NCI-H748 (cell line): ENCODE data around the gene LYVE1.

ENCODE experiments used
- DNase-seq: peaks from one replicate; lab custom pipeline; 2025; ENCODE audit not compliant: unreplicated experiment; lab: John Stamatoyannopoulos, UW

The LYVE1 gene

GRCh38 chr11:10594407-10594806 is 25.9 kb upstream of the LYVE1 start:
- DNase-seq = no peak

DNA sequence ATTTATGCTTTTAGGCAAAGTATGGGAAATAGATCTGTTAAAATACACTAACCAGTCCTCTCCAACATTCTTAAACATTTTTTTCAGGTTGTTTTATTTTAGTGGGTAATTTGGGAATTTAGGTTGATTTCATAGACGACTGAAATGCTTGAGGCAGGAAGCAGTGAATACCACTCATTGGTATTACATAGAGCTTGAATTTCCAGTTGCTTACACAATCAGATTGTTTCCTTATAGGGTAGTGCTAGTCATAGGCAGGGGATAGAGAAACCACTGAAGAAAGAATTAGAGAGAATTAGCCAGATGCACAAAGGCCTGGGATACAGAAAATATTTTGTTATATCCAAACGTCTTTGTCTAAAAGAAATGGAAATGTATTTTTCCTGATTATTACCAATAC is 23.9 kb upstream of the LYVE1 start:
- no peak for DNase-seq

DNA sequence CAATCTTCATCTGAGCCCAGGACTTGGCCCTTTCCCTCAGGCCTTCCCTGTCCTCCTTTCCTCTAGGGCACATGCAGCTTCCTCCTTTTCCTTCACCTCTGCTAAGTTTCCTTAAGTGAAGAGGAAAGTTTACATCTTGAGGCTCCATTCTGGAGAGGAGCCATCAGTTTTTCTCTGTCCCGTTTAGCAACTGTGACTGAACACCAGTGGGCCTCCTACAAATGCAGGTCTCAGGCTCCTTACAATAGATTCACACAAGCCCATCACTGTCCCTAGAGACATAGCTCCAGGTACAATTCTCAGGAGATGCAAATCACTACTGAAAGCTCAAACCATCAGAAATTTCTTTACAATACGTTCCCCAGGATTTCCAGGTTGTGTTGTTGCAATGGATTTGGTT is 23.3 kb upstream of the LYVE1 start:
- no peak for DNase-seq

GRCh38 chr11:10590218-10590915 is 21.9 kb upstream of the LYVE1 start:
- no peak for DNase-seq

- DNase-seq = no peak
Measured at GRCh38 chr11:10588904-10589303, 20.4 kb upstream of the LYVE1 start.

- no peak for DNase-seq
Measured at GRCh38 chr11:10587995-10588394, 19.5 kb upstream of the LYVE1 start.

DNA sequence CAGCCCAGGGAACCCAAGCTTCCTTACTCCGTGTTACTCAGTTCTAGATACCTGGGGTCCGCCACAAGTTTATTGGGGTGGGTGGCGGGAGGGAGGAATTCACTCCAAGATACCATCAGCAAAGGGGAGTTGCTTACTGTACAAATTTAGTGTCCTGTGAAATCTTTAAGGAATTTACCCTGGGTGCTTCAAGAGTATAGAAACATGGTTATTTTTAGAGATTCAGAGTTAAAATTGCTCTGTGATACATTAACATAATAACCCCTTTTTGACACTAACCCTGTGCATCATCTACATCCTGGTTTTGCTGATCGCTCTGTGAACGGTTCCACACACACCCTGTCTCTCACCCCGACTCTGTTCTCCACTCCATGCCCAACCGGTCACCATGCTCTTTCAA is 18.9 kb upstream of the LYVE1 start:
- no peak for DNase-seq

GRCh38 chr11:10584071-10584501 is 15.6 kb upstream of the LYVE1 start:
- DNase-seq = no peak

DNA sequence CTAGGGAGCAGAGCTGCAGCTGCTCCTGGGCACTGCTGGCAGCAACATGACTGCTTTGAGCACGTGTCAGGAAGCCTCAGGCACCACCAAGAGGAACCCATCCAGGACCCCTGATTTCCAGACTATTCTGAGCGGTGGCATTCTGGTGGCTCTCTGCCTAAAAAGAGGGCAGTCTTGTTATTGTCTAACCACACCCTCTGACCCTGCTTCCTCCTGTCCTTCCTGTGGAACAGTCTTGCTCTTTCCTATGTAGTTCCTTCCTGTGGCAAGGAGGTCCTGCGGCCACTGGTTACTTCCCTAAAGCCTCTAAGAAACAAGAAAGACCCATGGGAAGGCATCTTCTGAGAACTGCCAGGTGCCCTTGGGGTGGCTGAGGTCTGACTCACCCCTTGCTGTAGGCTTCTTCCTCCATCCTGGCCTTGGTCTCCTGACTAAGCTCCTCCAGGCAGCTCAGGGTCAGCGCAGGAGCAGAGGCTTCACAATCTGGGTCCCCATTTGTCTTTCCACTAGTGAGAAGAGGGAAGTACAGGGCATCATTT is 13.1 kb upstream of the LYVE1 start:
- DNase-seq = no peak

- DNase-seq = no peak
Measured at GRCh38 chr11:10580623-10581022, 12.2 kb upstream of the LYVE1 start.

DNA sequence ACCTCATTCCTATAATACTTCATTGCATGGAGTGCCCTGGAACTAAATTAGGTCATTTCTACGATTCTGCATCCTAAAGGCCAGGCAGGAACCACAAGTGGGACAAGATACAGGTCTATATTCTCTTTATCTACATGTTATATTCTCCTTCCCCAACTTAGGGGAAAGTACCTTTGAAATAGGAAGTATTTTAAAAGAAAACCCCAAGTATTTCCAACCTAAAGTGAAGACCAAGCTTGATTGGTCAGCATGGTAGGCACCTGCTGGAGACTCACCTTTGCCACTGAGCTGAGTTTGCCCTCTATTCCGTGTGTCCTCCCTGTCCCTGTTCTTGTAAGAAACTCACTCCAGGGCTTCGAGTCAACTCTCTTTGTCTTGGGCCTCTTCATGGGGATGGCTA is 11.2 kb upstream of the LYVE1 start:
- no peak for DNase-seq

- DNase-seq = no peak
Measured at GRCh38 chr11:10576035-10576398, 7.6 kb upstream of the LYVE1 start.

DNA sequence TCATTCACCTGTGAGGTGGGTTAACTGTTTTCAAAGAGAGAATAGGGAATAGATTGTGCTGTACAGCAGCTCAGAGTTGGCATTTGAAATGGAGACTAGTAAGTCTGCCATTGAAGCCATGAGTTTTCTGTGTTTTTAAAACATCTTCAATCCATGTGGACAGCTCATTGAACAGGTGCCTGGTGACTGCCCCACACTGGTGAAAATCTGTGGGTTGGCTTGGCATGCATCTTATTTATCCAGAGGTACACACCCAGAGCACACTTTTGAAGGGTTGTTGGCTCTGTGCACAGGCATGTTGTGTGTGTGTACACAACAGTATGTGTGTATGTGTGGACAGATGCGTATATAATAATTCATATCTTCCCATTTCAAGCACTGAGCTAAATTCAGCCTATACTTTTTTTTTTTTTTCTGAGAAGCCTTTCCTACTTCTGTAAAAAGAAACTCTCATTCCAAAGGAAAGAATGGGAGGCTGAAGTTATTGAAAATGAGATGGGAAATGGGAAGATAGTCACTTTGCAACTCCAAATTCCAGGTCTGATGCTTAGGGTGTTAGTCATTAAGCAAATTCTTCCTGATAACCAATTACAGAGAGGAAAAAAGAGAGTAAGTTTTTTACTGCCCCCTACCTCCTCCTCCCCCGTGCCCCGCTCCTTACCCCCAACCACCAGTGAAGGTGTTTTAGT is 7.0 kb upstream of the LYVE1 start:
- DNase-seq = no peak

GRCh38 chr11:10573556-10573955 is 5.1 kb upstream of the LYVE1 start:
- DNase-seq = no peak

DNA sequence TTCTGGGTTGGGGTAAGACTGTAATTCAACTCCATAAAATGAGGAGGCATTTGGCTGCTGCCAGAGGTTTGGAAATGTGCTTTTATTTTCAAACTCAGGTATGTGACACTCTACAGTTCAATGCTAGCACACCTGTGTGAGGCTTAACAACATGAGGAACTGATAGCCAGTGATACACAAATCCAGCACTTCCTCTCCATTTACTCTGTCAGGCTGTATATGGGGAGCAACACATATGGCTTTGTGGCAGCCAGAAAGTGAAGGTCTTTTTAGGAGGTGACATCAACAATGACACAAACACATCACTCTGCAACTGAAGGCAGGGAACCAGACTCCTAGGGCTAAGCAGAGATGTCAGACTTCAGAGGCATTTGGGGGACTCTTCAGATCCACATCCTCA is 4.6 kb upstream of the LYVE1 start:
- DNase-seq = no peak

GRCh38 chr11:10572533-10572932 is 4.1 kb upstream of the LYVE1 start:
- DNase-seq = no peak

GRCh38 chr11:10567446-10567845 is 1.0 kb downstream of the LYVE1 start:
- no peak for DNase-seq

DNA sequence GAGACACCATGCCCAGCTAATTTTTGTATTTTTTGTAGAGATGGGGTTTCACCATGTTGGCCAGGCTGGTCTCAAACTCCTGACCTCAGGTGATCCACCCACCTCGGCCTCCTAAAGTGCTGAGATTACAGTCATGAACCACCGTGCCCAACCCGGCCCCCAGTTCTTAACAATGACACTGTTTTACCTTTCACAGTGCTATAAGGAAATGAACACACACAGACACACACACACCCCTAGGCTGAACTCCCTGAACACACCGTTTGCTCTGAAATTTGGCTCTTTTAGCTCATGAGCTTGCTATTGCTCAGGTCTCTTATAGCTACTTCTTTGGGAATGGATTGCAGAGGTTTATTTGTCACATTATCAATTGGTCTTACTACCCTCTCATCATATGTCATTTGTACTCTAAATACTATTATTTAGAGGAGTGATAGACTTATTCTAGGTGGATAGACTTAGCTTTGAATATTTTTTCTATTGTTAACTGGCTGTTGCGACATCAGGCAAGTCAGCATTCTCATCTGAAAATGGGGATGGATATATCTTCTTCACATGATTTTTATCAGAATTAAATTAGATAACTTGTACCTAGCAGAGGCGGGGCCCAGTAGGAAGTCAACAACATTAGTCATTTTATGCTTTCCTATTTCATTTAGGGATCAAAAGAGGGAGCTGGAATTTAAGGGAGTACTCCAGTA is 2.1 kb downstream of the LYVE1 start:
- DNase-seq = no peak

DNA sequence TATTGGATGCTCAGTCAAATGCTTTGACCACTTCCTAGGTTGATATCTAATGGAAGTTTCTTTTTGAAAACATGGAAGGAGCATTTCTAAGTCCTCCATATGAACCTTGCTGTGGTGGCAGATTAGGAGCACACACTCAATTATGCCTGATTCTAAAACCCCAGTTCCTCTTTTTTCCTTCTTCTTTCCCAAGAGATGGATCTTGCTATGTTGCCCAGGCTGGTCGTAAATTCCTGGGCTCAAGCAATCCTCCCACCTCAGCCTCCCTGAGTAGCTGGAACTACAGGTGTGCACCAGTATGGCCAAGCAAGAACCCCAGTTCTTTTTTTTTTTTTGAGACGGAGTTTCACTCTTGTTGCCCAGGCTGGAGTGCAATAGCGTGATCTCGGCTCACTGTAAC is 3.0 kb downstream of the LYVE1 start:
- DNase-seq = no peak

DNA sequence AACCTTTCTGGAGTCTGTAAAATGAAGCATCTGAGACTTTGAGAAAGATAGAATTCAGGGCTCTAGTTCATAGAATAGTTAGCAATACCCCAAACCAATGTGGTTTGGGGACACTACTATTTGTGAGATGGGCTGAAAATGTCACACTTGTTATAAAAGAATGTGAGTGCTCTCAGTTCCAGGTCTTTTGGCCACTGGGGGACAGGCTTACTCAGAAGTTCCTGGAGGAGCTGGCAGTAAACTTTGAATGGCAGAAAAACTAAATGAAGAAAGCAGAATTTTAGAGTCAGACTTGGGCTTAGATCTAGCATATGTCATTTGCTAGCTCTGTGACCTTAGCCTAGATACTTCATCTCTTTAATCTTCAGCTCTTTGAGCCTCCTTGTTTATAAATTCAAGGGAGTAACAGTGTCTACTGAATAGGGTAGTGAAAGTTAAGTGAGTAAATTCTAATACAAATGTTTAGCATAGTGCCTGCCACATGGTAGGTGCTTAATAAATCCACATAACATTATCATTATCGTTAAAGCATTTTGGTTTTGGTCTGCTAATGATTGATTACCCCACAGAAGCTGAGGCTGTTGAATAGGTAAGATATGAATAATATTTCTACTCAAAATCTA is 3.7 kb downstream of the LYVE1 start:
- DNase-seq = no peak

GRCh38 chr11:10564030-10564429 is 4.4 kb downstream of the LYVE1 start:
- no peak for DNase-seq

DNA sequence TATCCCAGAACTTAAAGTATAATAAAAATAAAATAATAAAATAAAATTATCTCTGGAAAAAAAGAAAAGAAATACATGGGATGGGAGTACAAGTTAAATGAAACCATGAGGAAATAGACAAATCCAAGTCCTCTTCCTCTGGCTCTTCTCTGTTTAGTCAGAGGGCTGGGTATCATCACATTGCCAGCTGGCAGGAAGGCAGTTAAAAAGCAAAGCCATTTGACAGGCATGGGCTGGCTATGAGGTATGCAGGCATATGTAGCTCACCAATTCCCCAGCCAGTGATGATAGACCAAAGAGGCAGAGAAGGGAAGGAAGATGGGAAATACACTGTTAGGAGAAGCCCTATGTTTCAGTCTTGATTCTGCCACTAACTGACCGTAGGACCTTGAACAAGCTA is 6.5 kb downstream of the LYVE1 start:
- no peak for DNase-seq
